Measurements from ENCODE around the gene ZNF318.
"Not testable (repeated sequence)": the region's sequence is repeated elsewhere in the genome, so short reads cannot be mapped to it uniquely, and the experiment has no call there.

The ZNF318 gene

GRCh38 chr6:43412541-43412940, 43.1 kb upstream of the ZNF318 start:
- H3K4me2 ChIP-seq (ENCODE audit: low read depth, low read length): no peak overlapping the region
- H3K79me2 ChIP-seq (ENCODE audit: low read length): no peaks in the 10 kb centered on the region
- H4K20me1 ChIP-seq (ENCODE audit: insufficient read depth, low read length): no peaks in the 10 kb centered on the region
- H3K27ac ChIP-seq (ENCODE audit: low read length): no peak overlapping the region
- no peak overlapping the region for H2AFZ ChIP-seq (ENCODE audit: low read length)
- H3K9ac ChIP-seq (ENCODE audit: low read length): no peak overlapping the region
- H3K9me3 ChIP-seq (replicated peaks; ENCODE audit: insufficient read depth, low read length): no peaks in the 10 kb centered on the region
- H3K27me3 ChIP-seq (replicated peaks; ENCODE audit: insufficient read depth, low read length): no peaks in the 10 kb centered on the region
- no peak overlapping the region for H3K4me3 ChIP-seq (ENCODE audit: low read length)
- H3K9me2 ChIP-seq (replicated peaks; ENCODE audit: insufficient read depth, low read length): no peaks in the 10 kb centered on the region
- H3K4me1 ChIP-seq (ENCODE audit: low read length): no peaks in the 10 kb centered on the region
- no peaks in the 10 kb centered on the region for H3F3A ChIP-seq (ENCODE audit: insufficient read depth, low read length)
- TF ChIP-seq EZH2phosphoT487 (IDR thresholded peaks at IDR 0.05; ENCODE audit: low read length) (no peak), EZH2 (optimal IDR thresholded peaks at IDR 0.05; ENCODE audit: low read depth, low read length) (no peak), CTCF (IDR thresholded peaks at IDR 0.05; ENCODE audit: low read length) (no peak)
- no peak for DNase-seq
- no peaks in the 10 kb centered on the region for H3K36me3 ChIP-seq (replicated peaks; ENCODE audit: insufficient read depth, low read length)

GRCh38 chr6:43410776-43411175, 41.3 kb upstream of the ZNF318 start:
- not testable (repeated sequence) for H3K9me3 ChIP-seq (replicated peaks; ENCODE audit: insufficient read depth, low read length); H3K79me2 ChIP-seq (ENCODE audit: low read length); H3K9me2 ChIP-seq (replicated peaks; ENCODE audit: insufficient read depth, low read length); H3K36me3 ChIP-seq (replicated peaks; ENCODE audit: insufficient read depth, low read length); H3K27me3 ChIP-seq (replicated peaks; ENCODE audit: insufficient read depth, low read length); H3K27ac ChIP-seq (ENCODE audit: low read length); DNase-seq; H2AFZ ChIP-seq (ENCODE audit: low read length); H3F3A ChIP-seq (ENCODE audit: insufficient read depth, low read length); H3K4me1 ChIP-seq (ENCODE audit: low read length); H3K4me2 ChIP-seq (ENCODE audit: low read depth, low read length); H3K4me3 ChIP-seq (ENCODE audit: low read length); H3K9ac ChIP-seq (ENCODE audit: low read length); H4K20me1 ChIP-seq (ENCODE audit: insufficient read depth, low read length)

- H3K9ac ChIP-seq (ENCODE audit: low read length): no peak overlapping the region
- no peaks in the 10 kb centered on the region for H3K4me1 ChIP-seq (ENCODE audit: low read length)
- TF ChIP-seq EZH2 (optimal IDR thresholded peaks at IDR 0.05; ENCODE audit: low read depth, low read length) (no peak), EZH2phosphoT487 (IDR thresholded peaks at IDR 0.05; ENCODE audit: low read length) (no peak), CTCF (IDR thresholded peaks at IDR 0.05; ENCODE audit: low read length) (no peak)
- H3K36me3 ChIP-seq (replicated peaks; ENCODE audit: insufficient read depth, low read length): no peaks in the 10 kb centered on the region
- no peaks in the 10 kb centered on the region for H3K79me2 ChIP-seq (ENCODE audit: low read length)
- no peak overlapping the region for H3K27ac ChIP-seq (ENCODE audit: low read length)
- no peak overlapping the region for H3K4me3 ChIP-seq (ENCODE audit: low read length)
- no peaks in the 10 kb centered on the region for H3F3A ChIP-seq (ENCODE audit: insufficient read depth, low read length)
- DNase-seq: no peak
- no peaks in the 10 kb centered on the region for H3K9me2 ChIP-seq (replicated peaks; ENCODE audit: insufficient read depth, low read length)
- H3K27me3 ChIP-seq (replicated peaks; ENCODE audit: insufficient read depth, low read length): no peaks in the 10 kb centered on the region
- no peak overlapping the region for H3K4me2 ChIP-seq (ENCODE audit: low read depth, low read length)
- H4K20me1 ChIP-seq (ENCODE audit: insufficient read depth, low read length): no peaks in the 10 kb centered on the region
- no peaks in the 10 kb centered on the region for H3K9me3 ChIP-seq (replicated peaks; ENCODE audit: insufficient read depth, low read length)
- H2AFZ ChIP-seq (ENCODE audit: low read length): no peak overlapping the region
Observed at GRCh38 chr6:43408259-43408658, 38.8 kb upstream of the ZNF318 start.

GRCh38 chr6:43407296-43407695, 37.8 kb upstream of the ZNF318 start:
- Histone ChIP-seq H4K20me1 (ENCODE audit: insufficient read depth, low read length) (no peaks in the 10 kb centered on the region), H3K9me2 (replicated peaks; ENCODE audit: insufficient read depth, low read length) (no peaks in the 10 kb centered on the region), H3K4me3 (ENCODE audit: low read length) (no peak overlapping the region), H2AFZ (ENCODE audit: low read length) (no peak overlapping the region), H3K36me3 (replicated peaks; ENCODE audit: insufficient read depth, low read length) (no peaks in the 10 kb centered on the region), H3K4me1 (ENCODE audit: low read length) (no peaks in the 10 kb centered on the region), H3K9me3 (replicated peaks; ENCODE audit: insufficient read depth, low read length) (no peaks in the 10 kb centered on the region), H3K9ac (ENCODE audit: low read length) (no peak overlapping the region), H3K79me2 (ENCODE audit: low read length) (no peaks in the 10 kb centered on the region), H3K27me3 (replicated peaks; ENCODE audit: insufficient read depth, low read length) (no peaks in the 10 kb centered on the region), H3K4me2 (ENCODE audit: low read depth, low read length) (no peak overlapping the region), H3F3A (ENCODE audit: insufficient read depth, low read length) (no peaks in the 10 kb centered on the region), H3K27ac (ENCODE audit: low read length) (no peak overlapping the region)
- TF ChIP-seq EZH2 (optimal IDR thresholded peaks at IDR 0.05; ENCODE audit: low read depth, low read length): no peak
- DNase-seq: no peak

Data from MM.1S (cell line).